SK-N-SH treated with all-trans-retinoic acid at 6 μM for 48 hours (cell line): ENCODE results near the gene C2CD4C.

ENCODE experiments used
- ATAC-seq: fragments of 200-7000 bp; cut with Tn5 transposase; 3 replicates; pipeline ENCODE4 v1.9.1; 2020; ENCODE audit warnings: mild to moderate bottlenecking, moderate library complexity
- ARNTL ChIP-seq: fragments of 450-650 bp; formaldehyde crosslinking; IDR thresholded peaks from 2 replicates; pipeline ENCODE4 v1.5.0; 2020; ENCODE audit warnings: low read depth, mild to moderate bottlenecking, moderate library complexity, borderline replicate concordance
- BACH2 ChIP-seq: fragments of 250-450 bp; sonication (Bioruptor Pico); IDR thresholded peaks from 2 replicates; pipeline ENCODE4 v1.9.0; 2021; ENCODE audit warnings: mild to moderate bottlenecking, borderline replicate concordance
- CREB5 ChIP-seq: fragments of 250-450 bp; sonication (Bioruptor Pico); IDR thresholded peaks from 2 replicates; pipeline ENCODE4 v1.5.1; 2020; ENCODE audit warnings: low read depth, mild to moderate bottlenecking, moderate library complexity
- CSDC2 ChIP-seq: fragments of 250-450 bp; sonication (Bioruptor Pico); IDR thresholded peaks from 2 replicates; pipeline ENCODE4 v1.5.0; 2020; ENCODE audit warnings: mild to moderate bottlenecking, moderate library complexity
- CSRNP3 ChIP-seq: fragments of 250-450 bp; sonication (Bioruptor Pico); IDR thresholded peaks from 2 replicates; pipeline ENCODE4 v1.5.1; 2021; ENCODE audit warnings: mild to moderate bottlenecking, moderate library complexity
- ESRRG ChIP-seq: fragments of 250-450 bp; sonication (Bioruptor Pico); IDR thresholded peaks from 2 replicates; pipeline ENCODE4 v1.6.1; 2021; ENCODE audit warnings: mild to moderate bottlenecking
- GLIS3 ChIP-seq: fragments of 250-450 bp; sonication (Bioruptor Pico); IDR thresholded peaks from 2 replicates; pipeline ENCODE4 v1.5.0; 2020; ENCODE audit warnings: mild to moderate bottlenecking, moderate library complexity
- ISL1 ChIP-seq: fragments of 250-450 bp; sonication (Bioruptor Pico); IDR thresholded peaks from 2 replicates; pipeline ENCODE4 v2.1.2; 2022; ENCODE audit warnings: mild to moderate bottlenecking, moderate library complexity
- OSR1 ChIP-seq: fragments of 250-450 bp; sonication (Bioruptor Pico); IDR thresholded peaks from 2 replicates; pipeline ENCODE4 v1.8.0; 2022; ENCODE audit warnings: moderate library complexity, mild to moderate bottlenecking, inconsistent platforms
- PATZ1 ChIP-seq: fragments of 250-450 bp; sonication (Bioruptor Pico); IDR thresholded peaks from 2 replicates; pipeline ENCODE4 v1.8.0; 2020; ENCODE audit warnings: mild to moderate bottlenecking, moderate library complexity, borderline replicate concordance
- POU6F1 ChIP-seq: fragments of 250-450 bp; sonication (Bioruptor Pico); IDR thresholded peaks from 2 replicates; pipeline ENCODE4 v1.8.0; 2021; ENCODE audit warnings: low read depth, mild to moderate bottlenecking, moderate library complexity, borderline replicate concordance
- PPARA ChIP-seq: fragments of 250-450 bp; sonication (Bioruptor Pico); IDR thresholded peaks from 2 replicates; pipeline ENCODE4 v1.5.0; 2020; ENCODE audit warnings: mild to moderate bottlenecking, borderline replicate concordance
- RARB ChIP-seq: fragments of 250-450 bp; sonication (Bioruptor Pico); IDR thresholded peaks from 2 replicates; pipeline ENCODE4 v1.8.0; 2021; ENCODE audit warnings: mild to moderate bottlenecking, moderate library complexity
- SNAI2 ChIP-seq: fragments of 250-450 bp; sonication (Bioruptor Pico); IDR thresholded peaks from 2 replicates; pipeline ENCODE4 v1.5.0; 2020; ENCODE audit warnings: mild to moderate bottlenecking, moderate library complexity
- TCF4 ChIP-seq: fragments of 250-450 bp; sonication (Bioruptor Pico); IDR thresholded peaks from 2 replicates; pipeline ENCODE4 v1.8.0; 2021; ENCODE audit warnings: mild to moderate bottlenecking, moderate library complexity, borderline replicate concordance
- TOX ChIP-seq: fragments of 250-450 bp; sonication (Bioruptor Pico); IDR thresholded peaks from 2 replicates; pipeline ENCODE4 v1.8.0; 2021; ENCODE audit warnings: mild to moderate bottlenecking, moderate library complexity, borderline replicate concordance
- TSHZ2 ChIP-seq: fragments of 250-450 bp; sonication (Bioruptor Pico); IDR thresholded peaks from 2 replicates; pipeline ENCODE4 v1.5.0; 2020; ENCODE audit warnings: mild to moderate bottlenecking, moderate library complexity
- ZC3H10 ChIP-seq: fragments of 250-450 bp; sonication (Bioruptor Pico); IDR thresholded peaks from 2 replicates; pipeline ENCODE4 v1.5.1; 2021; ENCODE audit warnings: mild to moderate bottlenecking, moderate library complexity
- ZFP3 ChIP-seq: fragments of 250-450 bp; sonication (Bioruptor Pico); IDR thresholded peaks from 2 replicates; pipeline ENCODE4 v1.5.0; 2020; ENCODE audit warnings: mild to moderate bottlenecking, moderate library complexity
- ZFP30 ChIP-seq: fragments of 450-650 bp; formaldehyde crosslinking; IDR thresholded peaks from 2 replicates; pipeline ENCODE4 v1.5.0; 2022; ENCODE audit warnings: mild to moderate bottlenecking, moderate library complexity
- ZNF565 ChIP-seq: fragments of 450-650 bp; formaldehyde crosslinking; conservative IDR thresholded peaks from 2 replicates; pipeline ENCODE4 v1.5.0; 2020; ENCODE audit warnings: low read depth, mild to moderate bottlenecking, moderate library complexity
- ZNF8 ChIP-seq: fragments of 450-650 bp; formaldehyde crosslinking; IDR thresholded peaks from 2 replicates; pipeline ENCODE4 v1.5.0; 2020; ENCODE audit warnings: mild to moderate bottlenecking, moderate library complexity

C2CD4C gene

GRCh38 chr19:401866-402511 lies 7.0 kb downstream of the C2CD4C start:
- no peak for TF ChIP-seq ISL1 (CRISPR knock-in tag)
- no peak for TF ChIP-seq PPARA
- no peak for TF ChIP-seq ZNF565 (CRISPR knock-in tag)
- no peak for TF ChIP-seq GLIS3
- no peak for TF ChIP-seq SNAI2
- no peak for TF ChIP-seq BACH2
- no peak for TF ChIP-seq ESRRG
- TF ChIP-seq CSDC2 (CRISPR knock-in tag), result no peak
- no peak for TF ChIP-seq TCF4 (CRISPR knock-in tag)
- TF ChIP-seq RARB (CRISPR knock-in tag), result no peak
- no peak for TF ChIP-seq ARNTL (CRISPR knock-in tag)
- TF ChIP-seq ZC3H10 (CRISPR knock-in tag), result no peak
- TF ChIP-seq ZNF8 (CRISPR knock-in tag), result no peak
- TF ChIP-seq OSR1 (CRISPR knock-in tag), result no peak
- ATAC-seq, result peak; percentile 59

- no peak for ATAC-seq
- TF ChIP-seq ARNTL (CRISPR knock-in tag), result no peak
- no peak for TF ChIP-seq ZC3H10 (CRISPR knock-in tag)
- TF ChIP-seq TSHZ2 (CRISPR knock-in tag), result no peak
- TF ChIP-seq ESRRG, result no peak
- TF ChIP-seq SNAI2, result no peak
- TF ChIP-seq ZNF565 (CRISPR knock-in tag), result no peak
- TF ChIP-seq CSRNP3 (CRISPR knock-in tag), result no peak
- no peak for TF ChIP-seq PATZ1
- no peak for TF ChIP-seq ZFP3 (CRISPR knock-in tag)
- no peak for TF ChIP-seq TOX (CRISPR knock-in tag)
- no peak for TF ChIP-seq CSDC2 (CRISPR knock-in tag)
- no peak for TF ChIP-seq PPARA
- TF ChIP-seq CREB5 (CRISPR knock-in tag), result no peak
- no peak for TF ChIP-seq BACH2
- no peak for TF ChIP-seq RARB (CRISPR knock-in tag)
- no peak for TF ChIP-seq ISL1 (CRISPR knock-in tag)
- TF ChIP-seq TCF4 (CRISPR knock-in tag), result no peak
- TF ChIP-seq ZNF8 (CRISPR knock-in tag), result no peak
- TF ChIP-seq GLIS3, result no peak
- TF ChIP-seq ZFP30, result no peak
- TF ChIP-seq, all 23 proteins: peak for 0
Measured at GRCh38 chr19:400976-401865, 7.7 kb downstream of the C2CD4C start.

- ATAC-seq, result no peak
- TF ChIP-seq ARNTL (CRISPR knock-in tag) (no peak), CREB5 (CRISPR knock-in tag) (no peak), ZFP3 (CRISPR knock-in tag) (no peak), ESRRG (no peak), POU6F1 (CRISPR knock-in tag) (no peak), CSRNP3 (CRISPR knock-in tag) (no peak), RARB (CRISPR knock-in tag) (no peak), ISL1 (CRISPR knock-in tag) (no peak)
Measured at GRCh38 chr19:399370-399769, 9.6 kb downstream of the C2CD4C start.
